PFSK-1 (cell line): ENCODE data around the gene SNX24.

Experiments
- FOXP2 ChIP-seq: optimal IDR thresholded peaks from 2 replicates; pipeline ENCODE3; 2011; ENCODE audit warnings: borderline replicate concordance, control low read depth, inconsistent platforms; ENCODE audit not compliant: insufficient read depth; ENCODE audit errors: extremely low read length, extremely low read depth
- POLR2AphosphoS5 ChIP-seq: IDR thresholded peaks from 2 replicates; pipeline ENCODE4 v1.6.1; 2012; ENCODE audit warnings: low read depth, mild to moderate bottlenecking, control low read depth, low read length, moderate library complexity
- REST ChIP-seq, 2 experiments: IDR thresholded peaks; 2 replicates each; pipeline versions ENCODE4 v1.6.1 to v1.8.0; 2011 to 2012; ENCODE audit warnings: low read depth in 2 of 2, low read length in 2 of 2, control low read depth in 1 of 2, inconsistent platforms in 1 of 2, mild to moderate bottlenecking in 1 of 2, moderate library complexity in 1 of 2; ENCODE audit not compliant: insufficient read depth in 1 of 2
- SIN3A ChIP-seq: IDR thresholded peaks from 2 replicates; pipeline ENCODE4 v1.6.1; 2012; ENCODE audit warnings: mild to moderate bottlenecking, low read length, moderate library complexity, borderline replicate concordance; ENCODE audit not compliant: insufficient read depth
- TAF1 ChIP-seq: IDR thresholded peaks from 2 replicates; pipeline ENCODE4 v1.6.1; 2012; ENCODE audit warnings: low read length, control low read depth, borderline replicate concordance; ENCODE audit not compliant: insufficient read depth

The SNX24 gene

GRCh38 chr5:122844136-122844909 is 1.1 kb upstream of the SNX24 start:
- TF ChIP-seq TAF1 (no peak), REST (IDR thresholded peaks at IDR 0.05; ENCODE audit: insufficient read depth in 1 of 2, low read depth in 2 of 2, low read length in 2 of 2) (no peak), FOXP2 (no peak), POLR2AphosphoS5 (no peak), SIN3A (no peak)

- no peak for TF ChIP-seq REST (IDR thresholded peaks at IDR 0.05; ENCODE audit: insufficient read depth in 1 of 2, low read depth in 2 of 2, low read length in 2 of 2)
- no peak for TF ChIP-seq SIN3A
- no peak for TF ChIP-seq FOXP2
- TF ChIP-seq TAF1 = no peak
- no peak for TF ChIP-seq POLR2AphosphoS5
These were observed 544 bp upstream of the SNX24 start for GRCh38 chr5:122844910-122845228.

- TF ChIP-seq REST (IDR thresholded peaks at IDR 0.05; ENCODE audit: insufficient read depth in 1 of 2, low read depth in 2 of 2, low read length in 2 of 2) (no peak), FOXP2 (no peak), SIN3A (no peak), TAF1 (no peak), POLR2AphosphoS5 (no peak)
These were observed 688 bp downstream of the SNX24 start for GRCh38 chr5:122846051-122846550.

- no peak for TF ChIP-seq TAF1
These were observed 2.3 kb downstream of the SNX24 start for GRCh38 chr5:122847687-122848081.

- TF ChIP-seq TAF1 (no peak), REST (IDR thresholded peaks at IDR 0.05; ENCODE audit: insufficient read depth in 1 of 2, low read depth in 2 of 2, low read length in 2 of 2) (no peak), POLR2AphosphoS5 (no peak), FOXP2 (no peak), SIN3A (no peak)
These were observed 4.4 kb downstream of the SNX24 start for GRCh38 chr5:122849771-122850170.
